GM23248 (cell line): Measurements from ENCODE around the gene SLC25A1. TPM values are rescaled to one million over a fixed set of nuclear protein-coding genes. Genes with fewer than 3 reads are reported as not detected.

Experiments
- DNase-seq: peaks from one replicate; pipeline ENCODE4 v3.0.0-alpha.2; 2015
- H2AFZ ChIP-seq: fragments of 200-600 bp; sonication (generic); 2 replicates; pipeline ENCODE4 v1.6.1; 2016; ENCODE audit warnings: antibody characterized with exemption
- H3F3A ChIP-seq: fragments of 200-600 bp; sonication (generic); 2 replicates; pipeline ENCODE4 v1.6.1; 2016; ENCODE audit warnings: mild to moderate bottlenecking, antibody characterized with exemption, mixed run types; ENCODE audit not compliant: insufficient read depth
- H3K27ac ChIP-seq: fragments of 200-600 bp; sonication (generic); 2 replicates; pipeline ENCODE4 v1.5.1; 2016; ENCODE audit warnings: mild to moderate bottlenecking
- H3K27me3 ChIP-seq: fragments of 200-600 bp; sonication (generic); replicated peaks from 2 replicates; pipeline ENCODE4 v1.6.1; 2016; ENCODE audit warnings: mild to moderate bottlenecking; ENCODE audit not compliant: insufficient read depth
- H3K36me3 ChIP-seq: fragments of 200-600 bp; sonication (generic); 2 replicates; pipeline ENCODE4 v1.6.1; 2016; ENCODE audit warnings: low read depth, mild to moderate bottlenecking
- H3K4me1 ChIP-seq: fragments of 200-600 bp; sonication (generic); 2 replicates; pipeline ENCODE4 v1.6.1; 2016; ENCODE audit warnings: mild to moderate bottlenecking; ENCODE audit not compliant: insufficient read depth
- H3K4me2 ChIP-seq: fragments of 200-600 bp; sonication (generic); one replicate; pipeline ENCODE4 v1.6.1; 2016; ENCODE audit warnings: mild to moderate bottlenecking; ENCODE audit not compliant: unreplicated experiment
- H3K4me3 ChIP-seq: fragments of 200-600 bp; sonication (generic); 2 replicates; pipeline ENCODE4 v1.5.1; 2016; ENCODE audit warnings: mild to moderate bottlenecking
- H3K79me2 ChIP-seq: fragments of 200-600 bp; sonication (generic); 2 replicates; pipeline ENCODE4 v1.6.1; 2016; ENCODE audit warnings: mild to moderate bottlenecking; ENCODE audit not compliant: insufficient read depth
- H3K9ac ChIP-seq: fragments of 200-600 bp; sonication (generic); 2 replicates; pipeline ENCODE4 v1.6.1; 2016; ENCODE audit warnings: mild to moderate bottlenecking
- H3K9me2 ChIP-seq: fragments of 200-600 bp; sonication (generic); 2 replicates; pipeline ENCODE4 v1.6.1; 2016; ENCODE audit warnings: mixed run types, mild to moderate bottlenecking, moderate library complexity; ENCODE audit not compliant: insufficient read depth
- H3K9me3 ChIP-seq: fragments of 200-600 bp; sonication (generic); one replicate; pipeline ENCODE4 v1.6.1; 2017; ENCODE audit warnings: low read depth
- H4K20me1 ChIP-seq: fragments of 200-600 bp; sonication (generic); 2 replicates; pipeline ENCODE4 v1.6.0; 2016; ENCODE audit not compliant: insufficient read depth
- EZH2 ChIP-seq: fragments of 200-600 bp; sonication (generic); IDR thresholded peaks from 2 replicates; pipeline ENCODE4 v1.6.1; 2018; ENCODE audit warnings: antibody characterized with exemption, mild to moderate bottlenecking; ENCODE audit not compliant: insufficient read depth, poor library complexity, severe bottlenecking
- EZH2phosphoT487 ChIP-seq: fragments of 200-600 bp; sonication (generic); IDR thresholded peaks from 2 replicates; pipeline ENCODE4 v1.6.1; 2018; ENCODE audit warnings: antibody characterized with exemption, moderate library complexity, mild to moderate bottlenecking, low read depth; ENCODE audit not compliant: insufficient read depth
- WGBS, 2 experiments: methylation state at CpG; one replicate each; pipeline ENCODE4 v1.1.6; 2015 to 2017; ENCODE audit warnings: low lambda C conversion rate in 2 of 2, low coverage in 1 of 2; ENCODE audit errors: missing lambda C conversion rate in 2 of 2; 5-methylcytosine and 5-hydroxymethylcytosine counted together
- in situ Hi-C: fragments of 300-500 bp; cut with MboI; formaldehyde crosslinking; loops from 2 replicates; pipeline ENCODE4 v1.15.0; 2020
- polyA plus RNA-seq: library from polyadenylated mRNA; unstranded; fragments of >200 nt; fragmentation: Nextera tagmentation; extraction: Ambion mirVana; gene quantifications from 2 replicates; pipeline ENCODE4 v1.2.1, GENCODE V29; 2016
- total RNA-seq: library from RNA; depleted of rRNA; stranded (reverse); fragments of >200 nt; shearing (Covaris generic); gene quantifications from 2 replicates; pipeline ENCODE4 v1.2.3, GENCODE V29; 2014

Gene SLC25A1
- total and polyA plus RNA-seq, 2 experiments from 2014 or later: 99.5 to 113 TPM

GRCh38 chr22:19180234-19180633, 1.7 kb upstream of the SLC25A1 start:
- Histone ChIP-seq H3K9ac (no peak overlapping the region), H3K9me3 (no peaks in the 10 kb centered on the region), H3K36me3 (no peaks in the 10 kb centered on the region), H3F3A (no peaks in the 10 kb centered on the region), H4K20me1 (no peaks in the 10 kb centered on the region), H3K27me3 (no peaks in the 10 kb centered on the region), H3K27ac (no peak overlapping the region), H3K79me2 (peaks cover 18% of the 10 kb centered on the region), H3K4me2 (no peak overlapping the region), H3K4me1 (peaks cover 5% of the 10 kb centered on the region; the same call in 1 of the 2 replicates), H3K4me3 (no peak overlapping the region), H3K9me2 (no peaks in the 10 kb centered on the region), H2AFZ (no peak overlapping the region)
- no peak for DNase-seq
- 81 to 82% methylated on average over 9 of the region's 9 CpGs for WGBS, 2 experiments
- in situ Hi-C loops: no loop called here
- TF ChIP-seq EZH2phosphoT487 (no peak), EZH2 (no peak)

GRCh38 chr22:19179497-19180048, 1.0 kb upstream of the SLC25A1 start:
- H3K36me3 ChIP-seq: no peaks in the 10 kb centered on the region
- H4K20me1 ChIP-seq: no peaks in the 10 kb centered on the region
- in situ Hi-C loops: no loop called here
- no peaks in the 10 kb centered on the region for H3F3A ChIP-seq
- H3K9ac ChIP-seq: peak overlapping the region; percentile 79; the same call in 1 of the 2 replicates
- TF ChIP-seq EZH2: no peak
- TF ChIP-seq EZH2phosphoT487: no peak
- H3K27me3 ChIP-seq: no peaks in the 10 kb centered on the region
- peak overlapping the region; percentile 78 for H3K4me3 ChIP-seq
- H2AFZ ChIP-seq: peak overlapping the region; percentile 78
- DNase-seq: peak; percentile 90
- no peaks in the 10 kb centered on the region for H3K9me3 ChIP-seq
- H3K4me1 ChIP-seq: peaks cover 5% of the 10 kb centered on the region
- H3K4me2 ChIP-seq: peak overlapping the region; percentile 66
- H3K9me2 ChIP-seq: no peaks in the 10 kb centered on the region
- WGBS, 2 experiments: 36 to 43% methylated on average over 14 to 15 of the region's 15 CpGs
- peaks cover 18% of the 10 kb centered on the region for H3K79me2 ChIP-seq
- H3K27ac ChIP-seq: peak overlapping the region; percentile 31

GRCh38 chr22:19178065-19178656, 375 bp downstream of the SLC25A1 start:
- DNase-seq: peak; percentile 73
- in situ Hi-C loops: no loop called here

GRCh38 chr22:19177164-19178064, 1.1 kb downstream of the SLC25A1 start:
- Histone ChIP-seq H3K79me2 (peaks cover 35% of the 10 kb centered on the region), H3K4me2 (peak overlapping the region; percentile 76), H3F3A (no peaks in the 10 kb centered on the region), H3K4me3 (peak overlapping the region; percentile 78), H3K27ac (no peak overlapping the region), H4K20me1 (no peaks in the 10 kb centered on the region), H3K9me3 (no peaks in the 10 kb centered on the region), H3K36me3 (no peaks in the 10 kb centered on the region), H3K4me1 (peaks cover 14% of the 10 kb centered on the region), H3K9me2 (no peaks in the 10 kb centered on the region), H2AFZ (0 out of 2 replicates have a peak overlapping the region, but pooled peaks have one; percentile 70), H3K9ac (peak overlapping the region; percentile 79), H3K27me3 (no peaks in the 10 kb centered on the region)
- in situ Hi-C loops: no loop called here
- WGBS, 2 experiments: 16 to 17% methylated on average over 39 to 53 of the region's 55 CpGs
- TF ChIP-seq EZH2phosphoT487 (no peak), EZH2 (no peak)
- DNase-seq: peak; percentile 36

More at GRCh38 chr22:19178065-19178656, 375 bp downstream of the SLC25A1 start:
- Histone ChIP-seq H3F3A (no peaks in the 10 kb centered on the region), H3K9me3 (no peaks in the 10 kb centered on the region), H3K4me2 (peak overlapping the region; percentile 76), H3K4me1 (peaks cover 14% of the 10 kb centered on the region), H4K20me1 (no peaks in the 10 kb centered on the region), H3K9ac (peak overlapping the region; percentile 79), H3K9me2 (no peaks in the 10 kb centered on the region), H3K4me3 (peak overlapping the region; percentile 78), H2AFZ (peak overlapping the region; percentile 70), H3K79me2 (peaks cover 28% of the 10 kb centered on the region), H3K27me3 (no peaks in the 10 kb centered on the region), H3K27ac (peak overlapping the region; percentile 19; the same call in 1 of the 2 replicates), H3K36me3 (no peaks in the 10 kb centered on the region)
- 0 to 1% methylated on average over 24 to 38 of the region's 80 CpGs for WGBS, 2 experiments
- no peak for TF ChIP-seq EZH2phosphoT487
- no peak for TF ChIP-seq EZH2
